Fibroblast of villous mesenchyme (primary cell): ENCODE measurements around the gene BCL2. TPM values are rescaled to one million over a fixed set of nuclear protein-coding genes. Genes with fewer than 3 reads are reported as not detected.

Source experiments
- DNase-seq: peaks from one replicate; pipeline ENCODE4 v3.0.0-alpha.2; 2010; ENCODE audit warnings: low read depth
- H3K4me3 ChIP-seq: 2 replicates; pipeline ENCODE4 v1.5.1; 2011; ENCODE audit warnings: low read depth, mild to moderate bottlenecking, low read length
- CTCF ChIP-seq: IDR thresholded peaks from 2 replicates; pipeline ENCODE4 v1.5.1; 2012; ENCODE audit warnings: low read depth, mild to moderate bottlenecking, low read length; ENCODE audit not compliant: insufficient read depth
- total RNA-seq: library from RNA; depleted of rRNA; stranded (reverse); fragments of >200 nt; gene quantifications from 2 replicates; pipeline ENCODE4 v1.2.3, GENCODE V29; 2012

The BCL2 gene
- total RNA-seq, 1 donor, result 0.86 TPM

GRCh38 chr18:63302636-63303405, 16.7 kb downstream of the BCL2 start:
- DNase-seq, result no peak
- H3K4me3 ChIP-seq, result no peak overlapping the region
- TF ChIP-seq CTCF, result no peak

- no peak for TF ChIP-seq CTCF
- no peak for DNase-seq
- no peak overlapping the region for H3K4me3 ChIP-seq
These were observed 17.3 kb downstream of the BCL2 start for GRCh38 chr18:63302220-63302619.

DNA sequence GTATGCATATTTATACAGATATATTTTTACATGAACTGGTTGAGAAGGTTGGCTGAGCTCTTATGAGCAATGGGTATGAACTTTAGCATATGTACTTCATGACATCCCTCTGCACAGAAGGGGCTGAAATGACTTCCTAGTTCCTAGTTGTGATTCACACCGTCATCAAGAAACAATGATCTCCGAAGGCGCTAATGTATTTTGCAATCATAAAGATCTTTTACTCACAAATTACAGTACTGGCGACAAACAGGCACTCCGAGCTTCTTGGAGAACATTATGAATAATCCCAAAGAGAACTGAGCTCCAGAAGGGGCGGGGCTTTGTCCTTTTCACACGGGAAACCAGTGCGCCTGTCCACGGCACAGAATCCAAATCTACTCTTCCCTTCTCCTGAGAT, 18.1 kb downstream of the BCL2 start:
- no peak for TF ChIP-seq CTCF
- DNase-seq, result no peak
- no peak overlapping the region for H3K4me3 ChIP-seq

GRCh38 chr18:63299837-63300745, 19.5 kb downstream of the BCL2 start:
- no peak for DNase-seq
- TF ChIP-seq CTCF, result no peak
- H3K4me3 ChIP-seq, result no peak overlapping the region

- DNase-seq, result no peak
- H3K4me3 ChIP-seq, result no peak overlapping the region
- no peak for TF ChIP-seq CTCF
These were observed 20.9 kb downstream of the BCL2 start for GRCh38 chr18:63298400-63299365.

GRCh38 chr18:63297687-63298399, 21.7 kb downstream of the BCL2 start:
- H3K4me3 ChIP-seq, result no peak overlapping the region
- TF ChIP-seq CTCF, result no peak
- no peak for DNase-seq
